Panc1 (cell line): ENCODE data around the gene NFKB1. TPM values are rescaled to one million over a fixed set of nuclear protein-coding genes. Genes with fewer than 3 reads are reported as not detected.

ENCODE experiments used
- ATAC-seq: fragments of 200-7000 bp; cut with Tn5 transposase; 2 replicates; pipeline ENCODE4 v1.9.1; 2020; ENCODE audit warnings: mild to moderate bottlenecking, moderate library complexity
- BruUV-seq: library from RNA; stranded (reverse); fragments of 400-500 nt; replicated peaks from 2 replicates; lab custom pipeline; 2021; lab: Mats Ljungman, UMichigan
- CTCF ChIA-PET: fragments of 300-600 bp; sonication (Branson Sonifier 250); formaldehyde crosslinking; loops from one replicate; lab custom pipeline; 2022; ENCODE audit warnings: antibody characterized with exemption; lab: Charles Lee
- POLR2A ChIA-PET: fragments of 300-600 bp; sonication (Branson Sonifier 250); formaldehyde crosslinking; loops from one replicate; lab custom pipeline; 2022; ENCODE audit warnings: antibody characterized with exemption; lab: Charles Lee
- DNase-seq: peaks from one replicate; pipeline ENCODE4 v3.0.0-alpha.2; 2010; ENCODE audit warnings: low read depth, low spot score
- H3K27ac ChIP-seq: 2 replicates; pipeline ENCODE4 v1.5.1; 2011; ENCODE audit warnings: mild to moderate bottlenecking, low read length, inconsistent platforms
- H3K27me3 ChIP-seq: fragments of 200-500 bp; sonication (Bioruptor generic); 2 replicates; pipeline ENCODE4 v1.6.0; 2014; ENCODE audit warnings: low read length, inconsistent platforms; ENCODE audit not compliant: control insufficient read depth, insufficient read depth
- H3K36me3 ChIP-seq: fragments of 200-500 bp; sonication (Bioruptor generic); 2 replicates; pipeline ENCODE4 v1.5.1; 2014; ENCODE audit warnings: inconsistent platforms, mild to moderate bottlenecking, low read length, moderate library complexity; ENCODE audit not compliant: control insufficient read depth, insufficient read depth
- H3K4me1 ChIP-seq: 2 replicates; pipeline ENCODE4 v1.5.1; 2011; ENCODE audit warnings: inconsistent platforms, mild to moderate bottlenecking, low read length, moderate library complexity; ENCODE audit not compliant: control insufficient read depth, insufficient read depth
- H3K4me3 ChIP-seq, 2 experiments: 2 replicates each; pipeline ENCODE4 v1.5.1; 2011 to 2012; ENCODE audit warnings: low read depth in 2 of 2, low read length in 2 of 2, mild to moderate bottlenecking in 2 of 2, inconsistent platforms in 1 of 2, moderate library complexity in 1 of 2
- H3K9me3 ChIP-seq: fragments of 200-500 bp; sonication (Bioruptor generic); 2 replicates; pipeline ENCODE4 v1.5.1; 2014; ENCODE audit warnings: low read depth, mild to moderate bottlenecking, inconsistent platforms, low read length, moderate library complexity; ENCODE audit not compliant: control insufficient read depth, insufficient read depth
- CTCF ChIP-seq: fragments of 450-650 bp; IDR thresholded peaks from 2 replicates; pipeline ENCODE4 v1.5.1; 2017; ENCODE audit warnings: mild to moderate bottlenecking
- POLR2AphosphoS5 ChIP-seq: IDR thresholded peaks from 2 replicates; pipeline ENCODE4 v1.6.1; 2012; ENCODE audit warnings: mild to moderate bottlenecking, low read depth, low read length, moderate library complexity
- REST ChIP-seq, 2 experiments: IDR thresholded peaks; 2 replicates each; pipeline ENCODE4 v1.6.1; 2011 to 2012; ENCODE audit warnings: low read depth in 2 of 2, control low read depth in 1 of 2, low read length in 1 of 2, mild to moderate bottlenecking in 1 of 2, moderate library complexity in 1 of 2; ENCODE audit not compliant: insufficient read depth in 1 of 2
- SIN3A ChIP-seq: IDR thresholded peaks from 2 replicates; pipeline ENCODE4 v1.6.1; 2012; ENCODE audit warnings: low read depth, mild to moderate bottlenecking, low read length, moderate library complexity, borderline replicate concordance; ENCODE audit not compliant: insufficient read depth
- TCF7L2 ChIP-seq: IDR thresholded peaks from 2 replicates; pipeline ENCODE4 v1.6.1; 2011; ENCODE audit warnings: mild to moderate bottlenecking, low read depth, low read length, inconsistent platforms
- in situ Hi-C: cut with HindIII; loops from 2 replicates; pipeline ENCODE4 v1.10.0; 2016; ENCODE audit warnings: low sequenced_read_pairs, low pct_unique_long_range_greater_than_20kb
- intact Hi-C: fragments of 100-400 bp; cut with micrococcal nuclease; formaldehyde crosslinking; loops from one replicate; pipeline ENCODE4 v1.10.0; 2022; ENCODE audit not compliant: unreplicated experiment
- total RNA-seq: library from RNA; stranded (reverse); gene quantifications from one replicate; pipeline ENCODE4 v1.2.1, GENCODE V29; 2021; ENCODE audit not compliant: unreplicated experiment

NFKB1 gene
- total RNA-seq, 1 experiment from 2014 or later, result 29.0 TPM

GRCh38 chr4:102525097-102525496 lies 23.9 kb downstream of the NFKB1 start:
- TF ChIP-seq CTCF (no peak), TCF7L2 (no peak), SIN3A (no peak), REST (IDR thresholded peaks at IDR 0.05; ENCODE audit: insufficient read depth in 1 of 2, low read depth in 2 of 2, low read length in 1 of 2) (no peak), POLR2AphosphoS5 (no peak)
- Histone ChIP-seq H3K27me3 (no peaks in the 10 kb centered on the region), H3K9me3 (no peaks in the 10 kb centered on the region), H3K36me3 (no peaks in the 10 kb centered on the region; the same call in 1 of the 2 replicates), H3K4me1 (no peaks in the 10 kb centered on the region), H3K4me3 (no peak overlapping the region), H3K27ac (no peak overlapping the region)
- no peak for ATAC-seq
- DNase-seq, result no peak
- CTCF ChIA-PET, result no interaction called here
- in situ Hi-C loops (no loop called here), intact Hi-C loops (no loop called here)
- POLR2A ChIA-PET, result no interaction called here
- BruUV-seq, result no TSS peak

GRCh38 chr4:102525504-102525903 lies 24.3 kb downstream of the NFKB1 start:
- H3K4me1 ChIP-seq, result no peaks in the 10 kb centered on the region
- DNase-seq (no peak), ATAC-seq (no peak)
- H3K27me3 ChIP-seq, result no peaks in the 10 kb centered on the region
- no peaks in the 10 kb centered on the region for H3K9me3 ChIP-seq
- TF ChIP-seq POLR2AphosphoS5 (no peak), SIN3A (no peak), REST (IDR thresholded peaks at IDR 0.05; ENCODE audit: insufficient read depth in 1 of 2, low read depth in 2 of 2, low read length in 1 of 2) (no peak), CTCF (no peak), TCF7L2 (no peak)
- H3K27ac ChIP-seq, result no peak overlapping the region
- in situ Hi-C loops (no loop called here), intact Hi-C loops (no loop called here)
- BruUV-seq, result no TSS peak
- POLR2A ChIA-PET, result no interaction called here
- no peak overlapping the region for H3K4me3 ChIP-seq
- CTCF ChIA-PET, result no interaction called here
- H3K36me3 ChIP-seq, result no peaks in the 10 kb centered on the region; the same call in 1 of the 2 replicates
